Colonic mucosa (tissue), 4 donors: Measurements from ENCODE around the gene HOXB13. TPM values are rescaled to one million over a fixed set of nuclear protein-coding genes. Genes with fewer than 3 reads are reported as not detected.

Source experiments
- DNase-seq: peaks from one replicate; pipeline ENCODE4 v3.0.0-alpha.2; 2020
- H3K27ac ChIP-seq: fragments of 200-600 bp; one replicate; pipeline ENCODE4 v1.8.0; 2021
- H3K27me3 ChIP-seq: fragments of 200-600 bp; one replicate; pipeline ENCODE4 v1.8.0; 2021
- H3K36me3 ChIP-seq: fragments of 200-600 bp; one replicate; pipeline ENCODE4 v1.8.0; 2021
- H3K4me1 ChIP-seq: fragments of 200-600 bp; one replicate; pipeline ENCODE4 v1.8.0; 2021; ENCODE audit warnings: mild to moderate bottlenecking
- H3K4me3 ChIP-seq: fragments of 200-600 bp; one replicate; pipeline ENCODE4 v1.8.0; 2021
- H3K9ac ChIP-seq, 2 donors: one replicate each; pipeline ENCODE4 v1.7.0; 2013; ENCODE audit warnings: control low read depth in 2 of 2, low read depth in 2 of 2, low read length in 2 of 2
- H3K9me3 ChIP-seq: fragments of 200-600 bp; one replicate; pipeline ENCODE4 v1.8.0; 2021
- CTCF ChIP-seq: fragments of 200-600 bp; IDR thresholded peaks from one replicate; pipeline ENCODE4 v1.8.0; 2022; ENCODE audit warnings: antibody characterized with exemption, mild to moderate bottlenecking
- intact Hi-C: fragments of 100-400 bp; cut with DNase I; formaldehyde crosslinking; loops from one replicate; pipeline ENCODE4 v1.14.1; 2022
- total RNA-seq, 2 donors: library from RNA; stranded (reverse); fragmentation: NEBNext Ultra II Directional in 1 of 2; extraction: Animal tissue kit (Norgen Biotek cat#: 25700) in 1 of 2; gene quantifications; one replicate each; pipeline ENCODE4 v1.2.1, GENCODE V29; 2021
- donor health status: healthy.
- donor health status: DM: no; HTN: no; CAD: no.
- donor health status: DM: no; HTN: no; CAD: no.

The HOXB13 gene
- total RNA-seq, 2 donors from 2014 or later, result 82.9 to 122 TPM

- Histone ChIP-seq H3K9ac (no peak overlapping the region), H3K4me3 (no peak overlapping the region), H3K4me1 (no peaks in the 10 kb centered on the region), H3K9me3 (no peaks in the 10 kb centered on the region), H3K27ac (no peak overlapping the region), H3K27me3 (peaks cover 35% of the 10 kb centered on the region), H3K36me3 (no peaks in the 10 kb centered on the region)
- DNase-seq, result no peak
- intact Hi-C loops, result no loop called here
- TF ChIP-seq CTCF, result no peak
Measured at GRCh38 chr17:48738424-48738802, 9.9 kb upstream of the HOXB13 start.

- H3K27ac ChIP-seq, result no peak overlapping the region
- H3K27me3 ChIP-seq, result peaks cover 36% of the 10 kb centered on the region
- no peaks in the 10 kb centered on the region for H3K36me3 ChIP-seq
- no peaks in the 10 kb centered on the region for H3K4me1 ChIP-seq
- no peak for DNase-seq
- no peak overlapping the region for H3K4me3 ChIP-seq
- H3K9me3 ChIP-seq, result no peaks in the 10 kb centered on the region
- TF ChIP-seq CTCF, result no peak
- no peak overlapping the region for H3K9ac ChIP-seq
- intact Hi-C loops, result no loop called here
Measured at GRCh38 chr17:48737330-48738043, 8.9 kb upstream of the HOXB13 start.

- Histone ChIP-seq H3K4me1 (no peaks in the 10 kb centered on the region), H3K4me3 (no peak overlapping the region), H3K9me3 (no peaks in the 10 kb centered on the region), H3K27ac (no peak overlapping the region), H3K9ac (no peak overlapping the region), H3K27me3 (peaks cover 39% of the 10 kb centered on the region), H3K36me3 (no peaks in the 10 kb centered on the region)
- intact Hi-C loops, result no loop called here
- no peak for TF ChIP-seq CTCF
- DNase-seq, result peak; percentile 69
Measured at GRCh38 chr17:48735062-48735351, 6.5 kb upstream of the HOXB13 start.

- Histone ChIP-seq H3K27me3 (peaks cover 35% of the 10 kb centered on the region), H3K27ac (no peak overlapping the region), H3K4me3 (no peak overlapping the region), H3K9me3 (no peaks in the 10 kb centered on the region), H3K36me3 (no peaks in the 10 kb centered on the region), H3K4me1 (no peaks in the 10 kb centered on the region), H3K9ac (no peak overlapping the region)
- DNase-seq, result no peak
- no peak for TF ChIP-seq CTCF
- intact Hi-C loops, result no loop called here
Measured at GRCh38 chr17:48734333-48735061, 5.9 kb upstream of the HOXB13 start.

GRCh38 chr17:48733632-48734328 is 5.2 kb upstream of the HOXB13 start:
- H3K36me3 ChIP-seq, result no peaks in the 10 kb centered on the region
- peaks cover 34% of the 10 kb centered on the region for H3K27me3 ChIP-seq
- intact Hi-C loops, result no loop called here
- no peak overlapping the region for H3K4me3 ChIP-seq
- no peak overlapping the region for H3K9ac ChIP-seq
- no peaks in the 10 kb centered on the region for H3K9me3 ChIP-seq
- H3K4me1 ChIP-seq, result no peaks in the 10 kb centered on the region
- H3K27ac ChIP-seq, result no peak overlapping the region
- no peak for TF ChIP-seq CTCF
- no peak for DNase-seq
